ENCODE data around the gene ITGAX.
"Not testable (repeated sequence)": the region's sequence is repeated elsewhere in the genome, so short reads cannot be mapped to it uniquely, and the experiment has no call there.

Gene ITGAX

DNA sequence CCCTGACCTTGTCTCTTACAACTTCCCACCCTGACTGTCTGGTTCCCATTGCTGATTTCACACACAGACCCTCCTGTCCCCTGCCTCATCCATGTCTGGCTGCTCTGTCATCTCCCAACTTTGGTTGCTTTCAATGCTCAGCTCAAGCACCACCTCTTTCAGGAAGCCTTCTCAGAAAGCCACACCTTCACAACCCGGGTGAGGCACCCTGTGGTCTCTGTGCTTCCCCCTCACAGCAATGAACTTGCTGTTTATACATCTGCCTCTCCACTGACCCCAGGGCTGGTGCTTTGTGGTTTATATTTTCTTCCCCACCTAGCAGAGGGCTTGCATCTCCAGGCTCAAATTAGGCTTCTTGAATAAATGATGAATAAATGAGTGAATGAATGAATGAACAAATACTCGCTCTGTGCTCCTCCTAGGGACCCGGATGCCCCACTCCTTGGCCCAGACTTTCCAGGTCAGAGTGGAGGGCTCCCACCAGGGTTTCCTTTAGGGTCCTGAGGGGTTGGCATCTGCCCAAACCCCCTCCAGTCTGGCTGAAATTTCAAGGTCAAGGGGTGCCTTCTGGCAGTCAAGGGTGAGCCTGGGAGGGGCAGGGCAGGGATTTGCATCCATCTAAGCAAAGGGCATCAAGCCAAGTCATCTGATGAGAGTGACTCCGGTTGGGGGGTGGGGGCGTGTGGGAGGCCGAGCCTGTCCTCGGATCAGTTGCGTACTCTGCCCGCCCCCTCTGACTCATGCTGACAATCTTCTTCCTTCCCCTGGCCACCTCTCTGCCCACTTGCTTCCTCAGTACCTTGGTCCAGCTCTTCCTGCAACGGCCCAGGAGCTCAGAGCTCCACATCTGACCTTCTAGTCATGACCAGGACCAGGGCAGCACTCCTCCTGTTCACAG lies at the start of gene ITGAX:
Gene ITGAX, plus strand, starts transcription at position 783 of the 898 bp plus-strand sequence. Its CDS starts 79 bp downstream, at position 862.
- TF ChIP-seq GATA1 (IDR thresholded peaks at IDR 0.05; ENCODE audit: low read depth, low read length) (no peak), POLR2A (IDR thresholded peaks at IDR 0.05; ENCODE audit: low read length) (peak; percentile 16)
- DNase-seq: peak in 1 of 2 experiments; percentile 39

DNA sequence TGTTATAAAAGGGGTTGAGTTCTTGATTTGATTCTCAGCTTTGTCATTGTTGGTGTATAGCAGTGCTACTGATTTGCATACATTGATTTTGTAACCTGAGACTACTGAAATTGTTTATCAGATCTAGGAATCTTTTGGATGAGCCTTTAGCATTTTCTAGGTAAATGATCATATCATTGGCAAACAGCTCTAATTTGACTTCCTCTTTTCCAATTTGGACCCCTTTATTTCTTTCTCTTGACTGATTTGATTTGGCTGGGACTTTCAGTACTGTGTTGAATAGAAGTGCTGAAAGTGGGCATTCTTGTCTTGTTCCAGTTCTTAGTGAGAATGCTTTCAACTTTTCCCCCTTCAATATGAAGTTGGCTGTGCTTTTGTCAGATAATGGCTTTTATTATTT lies 49.8 kb upstream of the ITGAX start:
- no peak for TF ChIP-seq POLR2A (IDR thresholded peaks at IDR 0.05; ENCODE audit: low read length)
- no peak for TF ChIP-seq GATA1 (IDR thresholded peaks at IDR 0.05; ENCODE audit: low read depth, low read length)
- DNase-seq: no peak

DNA sequence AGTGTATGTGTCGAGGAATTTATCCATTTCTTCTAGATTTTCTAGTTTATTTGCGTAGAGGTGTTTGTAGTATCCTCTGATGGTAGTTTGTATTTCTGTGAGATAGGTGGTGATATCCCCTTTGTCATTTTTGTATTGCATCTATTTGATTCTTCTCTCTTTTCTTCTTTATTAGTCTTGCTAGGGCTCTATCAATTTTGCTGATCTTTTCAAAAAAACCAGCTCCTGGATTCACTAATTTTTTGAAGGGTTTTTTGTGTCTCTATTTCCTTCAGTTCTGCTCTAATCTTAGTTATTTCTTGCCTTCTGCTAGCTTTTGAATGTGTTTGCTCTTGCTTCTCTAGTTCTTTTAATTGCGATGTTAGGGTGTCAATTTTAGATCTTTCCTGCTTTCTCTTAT lies 46.6 kb upstream of the ITGAX start:
- DNase-seq: not testable (repeated sequence)

DNA sequence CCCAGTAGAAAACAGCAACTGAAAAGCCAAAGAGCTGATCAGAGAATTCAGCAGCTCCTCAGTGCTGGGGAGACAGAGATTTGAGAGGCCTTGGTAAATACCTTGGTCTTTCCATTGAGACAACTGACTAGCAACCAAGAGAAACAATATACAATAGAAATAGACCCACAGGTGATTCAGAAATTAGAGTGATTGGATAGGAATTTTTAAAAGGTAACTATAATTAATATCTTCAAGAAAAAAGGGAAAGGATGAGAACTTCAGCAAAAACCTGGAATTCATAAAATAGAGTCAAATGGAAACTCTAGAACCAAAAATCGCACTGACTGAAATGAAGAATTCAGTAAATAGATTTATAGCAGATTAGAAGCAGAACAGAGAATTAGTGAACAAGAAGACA lies 32.5 kb upstream of the ITGAX start:
- TF ChIP-seq POLR2A (IDR thresholded peaks at IDR 0.05; ENCODE audit: low read length): no peak
- no peak for TF ChIP-seq GATA1 (IDR thresholded peaks at IDR 0.05; ENCODE audit: low read depth, low read length)
- no peak for DNase-seq

DNA sequence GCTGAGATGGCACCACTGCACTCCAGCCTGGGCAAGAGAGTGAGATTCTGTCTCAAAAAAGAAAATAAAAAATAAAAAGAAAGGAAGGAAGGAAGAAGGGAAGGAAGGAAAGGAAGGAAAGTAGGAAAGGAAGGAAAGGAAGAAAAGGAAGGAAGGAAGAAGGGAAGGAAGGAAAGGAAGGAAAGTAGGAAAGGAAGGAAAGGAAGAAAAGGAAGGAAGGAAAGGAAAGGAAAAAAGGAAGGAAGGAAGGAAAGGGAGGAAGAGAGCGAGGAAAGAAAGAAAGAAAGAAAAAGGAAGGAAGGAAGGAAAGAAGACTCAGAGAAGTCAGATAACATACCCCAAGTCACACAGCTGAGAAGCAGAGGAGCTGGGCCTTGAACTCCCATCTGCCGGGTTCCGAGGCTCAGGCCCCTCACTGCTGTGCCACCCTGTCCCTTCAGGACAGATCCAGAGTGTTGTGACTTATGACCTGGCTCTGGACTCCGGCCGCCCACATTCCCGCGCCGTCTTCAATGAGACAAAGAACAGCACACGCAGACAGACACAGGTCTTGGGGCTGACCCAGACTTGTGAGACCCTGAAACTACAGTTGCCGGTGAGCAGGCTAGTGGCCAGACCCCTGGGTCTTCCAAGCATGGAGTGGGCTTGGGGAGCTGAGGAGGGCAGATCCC lies 30.9 kb upstream of the ITGAX start:
- TF ChIP-seq GATA1 (IDR thresholded peaks at IDR 0.05; ENCODE audit: low read depth, low read length) (no peak), POLR2A (IDR thresholded peaks at IDR 0.05; ENCODE audit: low read length) (no peak)

DNA sequence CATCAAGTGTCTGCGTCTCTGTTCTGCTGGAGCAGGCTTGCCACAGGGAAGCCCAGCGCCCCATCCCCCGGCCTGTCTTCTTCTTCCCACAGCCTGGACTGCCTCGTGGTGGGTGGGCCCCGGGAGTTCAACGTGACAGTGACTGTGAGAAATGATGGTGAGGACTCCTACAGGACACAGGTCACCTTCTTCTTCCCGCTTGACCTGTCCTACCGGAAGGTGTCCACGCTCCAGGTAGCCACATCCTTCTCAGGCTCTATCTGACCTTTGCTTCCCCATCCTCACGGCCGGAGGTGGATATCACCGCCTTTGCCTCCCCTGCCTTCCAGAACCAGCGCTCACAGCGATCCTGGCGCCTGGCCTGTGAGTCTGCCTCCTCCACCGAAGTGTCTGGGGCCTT lies 29.8 kb upstream of the ITGAX start:
- DNase-seq: no peak
- TF ChIP-seq POLR2A (IDR thresholded peaks at IDR 0.05; ENCODE audit: low read length) (no peak), GATA1 (IDR thresholded peaks at IDR 0.05; ENCODE audit: low read depth, low read length) (no peak)

More for the DNA sequence above, 30.9 kb upstream of the ITGAX start:
- no peak for DNase-seq

DNA sequence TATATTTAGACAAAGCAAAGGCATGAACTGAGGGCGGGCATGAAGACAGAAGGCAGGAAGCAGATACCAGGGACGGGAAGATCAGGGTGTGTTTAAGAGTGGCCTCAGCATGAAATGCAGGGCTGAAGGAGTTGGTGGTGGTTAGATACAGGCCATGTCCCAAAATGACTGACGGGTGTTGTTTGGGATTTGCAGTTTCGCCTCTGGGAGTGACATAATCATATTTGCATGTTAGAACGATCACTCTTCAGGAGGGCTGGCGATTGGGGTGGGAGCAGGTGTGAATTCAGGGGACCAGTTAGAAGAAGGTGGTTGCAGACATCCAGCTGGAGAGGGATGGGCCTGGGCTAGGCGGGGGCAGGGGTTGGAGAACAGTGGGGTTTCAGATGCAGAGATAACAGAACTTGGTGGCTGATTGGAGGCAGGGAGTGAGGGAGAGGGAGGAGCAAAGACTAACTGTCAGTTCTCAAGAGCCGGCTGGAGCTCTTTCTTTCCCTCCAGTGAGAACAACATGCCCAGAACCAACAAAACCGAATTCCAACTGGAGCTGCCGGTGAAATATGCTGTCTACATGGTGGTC lies 27.2 kb upstream of the ITGAX start:
- no peak for DNase-seq
- TF ChIP-seq GATA1 (IDR thresholded peaks at IDR 0.05; ENCODE audit: low read depth, low read length) (no peak), POLR2A (IDR thresholded peaks at IDR 0.05; ENCODE audit: low read length) (no peak)

DNA sequence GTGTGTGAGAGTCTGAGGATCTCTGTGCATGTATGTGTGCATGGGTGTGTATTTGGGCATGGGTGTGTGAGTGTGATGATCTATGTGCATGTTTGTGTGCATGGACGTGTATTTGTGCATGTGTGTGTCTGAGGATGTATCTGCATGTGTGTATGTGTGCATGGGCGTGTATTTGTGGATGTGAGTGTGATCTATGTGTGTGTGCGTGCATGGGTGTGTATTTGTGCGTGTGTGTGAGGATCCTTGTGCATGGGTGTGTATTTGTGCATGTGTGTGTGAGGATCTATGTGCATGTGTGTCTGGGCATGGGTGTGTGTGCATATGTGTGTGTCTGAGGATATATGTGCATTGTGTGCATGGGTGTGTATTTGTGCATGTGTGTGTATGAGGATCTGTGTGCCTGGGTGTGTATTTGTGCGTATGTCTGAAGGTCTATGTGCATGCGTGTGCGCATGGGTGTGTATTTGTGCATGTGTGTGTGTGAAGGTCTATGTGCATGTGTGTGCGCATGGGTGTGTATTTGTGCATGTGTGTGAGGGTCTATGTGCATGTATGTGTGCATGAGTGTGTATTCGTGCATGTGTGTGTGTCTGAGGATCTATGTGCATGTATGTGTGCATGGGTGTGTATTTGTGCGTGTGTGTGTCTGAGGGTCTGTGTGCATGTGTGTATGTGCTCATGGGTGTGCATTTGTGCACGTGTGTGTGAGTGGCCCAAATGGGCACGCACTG lies 26.5 kb upstream of the ITGAX start:
- TF ChIP-seq GATA1 (IDR thresholded peaks at IDR 0.05; ENCODE audit: low read depth, low read length): no peak
- TF ChIP-seq POLR2A (IDR thresholded peaks at IDR 0.05; ENCODE audit: low read length): no peak
- no peak for DNase-seq

DNA sequence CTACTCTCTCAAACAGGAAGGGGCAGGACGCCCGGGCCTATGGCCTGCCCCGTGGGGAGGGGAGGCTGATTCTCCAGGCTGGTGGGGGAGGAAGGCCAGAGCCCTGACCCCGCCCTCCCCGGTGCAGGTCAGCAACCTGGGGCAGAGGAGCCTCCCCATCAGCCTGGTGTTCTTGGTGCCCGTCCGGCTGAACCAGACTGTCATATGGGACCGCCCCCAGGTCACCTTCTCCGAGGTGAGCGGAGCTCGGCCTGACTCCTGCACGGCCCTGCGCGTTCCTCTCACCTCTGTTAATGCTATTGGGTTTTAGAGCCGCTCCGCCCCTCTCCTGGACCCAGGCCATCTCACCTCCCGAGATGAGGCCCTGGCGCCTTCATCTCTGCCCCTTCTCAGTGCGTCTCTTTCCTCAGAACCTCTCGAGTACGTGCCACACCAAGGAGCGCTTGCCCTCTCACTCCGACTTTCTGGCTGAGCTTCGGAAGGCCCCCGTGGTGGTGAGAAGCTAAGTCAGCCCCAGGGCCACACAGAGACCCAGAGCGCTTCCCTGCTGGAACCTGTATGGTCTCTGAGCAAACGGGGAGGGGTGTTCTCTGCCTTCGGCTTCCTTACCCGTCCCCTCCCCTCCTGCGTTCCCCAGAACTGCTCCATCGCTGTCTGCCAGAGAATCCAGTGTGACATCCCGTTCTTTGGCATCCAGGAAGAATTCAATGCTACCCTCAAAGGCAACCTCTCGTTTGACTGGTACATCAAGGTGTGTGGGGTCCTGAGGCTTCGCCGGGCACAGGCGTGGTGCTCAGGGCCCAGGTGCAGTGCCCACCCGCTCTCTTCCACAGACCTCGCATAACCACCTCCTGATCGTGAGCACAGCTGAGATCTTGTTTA lies 25.1 kb upstream of the ITGAX start:
- TF ChIP-seq POLR2A (IDR thresholded peaks at IDR 0.05; ENCODE audit: low read length): no peak
- no peak for TF ChIP-seq GATA1 (IDR thresholded peaks at IDR 0.05; ENCODE audit: low read depth, low read length)
- no peak for DNase-seq

DNA sequence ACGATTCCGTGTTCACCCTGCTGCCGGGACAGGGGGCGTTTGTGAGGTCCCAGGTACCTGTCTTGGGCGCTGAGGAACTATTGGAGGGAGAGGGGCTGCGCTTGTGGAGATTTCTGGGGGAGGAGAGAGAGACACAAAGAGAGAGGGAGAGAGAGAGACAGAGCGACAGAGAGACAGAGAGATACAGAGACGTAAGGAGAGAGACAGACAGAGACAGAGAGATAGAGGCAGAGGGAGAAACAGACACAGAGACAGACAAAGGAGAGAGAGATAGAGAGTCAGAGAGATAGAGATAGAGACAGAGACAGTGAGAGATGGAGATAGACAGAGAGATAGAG lies 24.5 kb upstream of the ITGAX start:
- no peak for DNase-seq

DNA sequence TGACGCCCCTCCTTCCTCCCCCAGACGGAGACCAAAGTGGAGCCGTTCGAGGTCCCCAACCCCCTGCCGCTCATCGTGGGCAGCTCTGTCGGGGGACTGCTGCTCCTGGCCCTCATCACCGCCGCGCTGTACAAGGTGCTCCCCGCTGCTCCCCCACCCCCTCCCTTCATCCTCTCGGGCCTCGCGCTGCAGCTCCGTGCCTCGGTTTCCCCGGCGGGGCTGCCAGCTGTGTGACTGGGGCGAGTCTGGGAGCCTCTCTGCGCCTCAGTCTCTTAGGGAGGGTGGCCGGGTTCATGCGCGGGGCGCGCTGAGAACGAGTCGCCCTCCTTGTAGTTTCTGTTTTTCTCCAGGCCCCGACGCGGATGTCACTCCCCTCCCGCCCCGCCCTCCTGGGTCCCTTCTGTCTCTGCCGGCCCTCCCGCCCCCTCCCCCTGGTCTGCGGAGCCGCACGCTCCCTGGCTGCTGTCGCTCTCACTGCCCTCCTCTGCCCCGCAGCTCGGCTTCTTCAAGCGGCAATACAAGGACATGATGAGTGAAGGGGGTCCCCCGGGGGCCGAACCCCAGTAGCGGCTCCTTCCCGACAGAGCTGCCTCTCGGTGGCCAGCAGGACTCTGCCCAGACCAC lies 23.7 kb upstream of the ITGAX start:
- TF ChIP-seq POLR2A (IDR thresholded peaks at IDR 0.05; ENCODE audit: low read length) (no peak), GATA1 (IDR thresholded peaks at IDR 0.05; ENCODE audit: low read depth, low read length) (no peak)
- DNase-seq: no peak

More for the DNA sequence above, 24.5 kb upstream of the ITGAX start:
- TF ChIP-seq POLR2A (IDR thresholded peaks at IDR 0.05; ENCODE audit: low read length) (no peak), GATA1 (IDR thresholded peaks at IDR 0.05; ENCODE audit: low read depth, low read length) (no peak)

DNA sequence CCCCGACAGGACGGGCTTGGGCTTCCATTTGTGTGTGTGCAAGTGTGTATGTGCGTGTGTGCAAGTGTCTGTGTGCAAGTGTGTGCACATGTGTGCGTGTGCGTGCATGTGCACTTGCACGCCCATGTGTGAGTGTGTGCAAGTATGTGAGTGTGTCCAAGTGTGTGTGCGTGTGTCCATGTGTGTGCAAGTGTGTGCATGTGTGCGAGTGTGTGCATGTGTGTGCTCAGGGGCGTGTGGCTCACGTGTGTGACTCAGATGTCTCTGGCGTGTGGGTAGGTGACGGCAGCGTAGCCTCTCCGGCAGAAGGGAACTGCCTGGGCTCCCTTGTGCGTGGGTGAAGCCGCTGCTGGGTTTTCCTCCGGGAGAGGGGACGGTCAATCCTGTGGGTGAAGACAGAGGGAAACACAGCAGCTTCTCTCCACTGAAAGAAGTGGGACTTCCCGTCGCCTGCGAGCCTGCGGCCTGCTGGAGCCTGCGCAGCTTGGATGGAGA lies 23.1 kb upstream of the ITGAX start:
- no peak for TF ChIP-seq POLR2A (IDR thresholded peaks at IDR 0.05; ENCODE audit: low read length)
- TF ChIP-seq GATA1 (IDR thresholded peaks at IDR 0.05; ENCODE audit: low read depth, low read length): no peak
- DNase-seq: no peak
